H1 (cell line): ENCODE results near the gene ACTBL2. TPM values are rescaled to one million over a fixed set of nuclear protein-coding genes. Genes with fewer than 3 reads are reported as not detected.

Experiments used
- polyA plus RNA-seq, 7 experiments: library from polyadenylated mRNA; depleted of rRNA in 3 of 7; stranded (reverse) in 5 of 7; unstranded in 2 of 7; fragments of >200 nt in 5 of 7; fragments of 200-250 nt in 2 of 7; gene quantifications; 1 replicate in 5 of 7; 2 replicates in 1 of 7; 4 replicates in 1 of 7; pipeline versions ENCODE4 v1.2.1 to v1.2.3, GENCODE V29; 2011 to 2013; ENCODE audit warnings: missing spikeins in 2 of 7, mixed read lengths in 2 of 7
- total RNA-seq: library from RNA; stranded (reverse); fragmentation: NEBNext Ultra II Directional; extraction: Animal tissue kit (Norgen Biotek cat#: 25700); gene quantifications from 2 replicates; pipeline ENCODE4 v1.2.1, GENCODE V29; 2021
- TF ChIP-seq, protein P1 (sequence below): fragments of 300-600 bp; sonication (generic); IDR thresholded peaks from 2 replicates; pipeline ENCODE4 v1.7.1; 2012; ENCODE audit warnings: low read length, moderate library complexity, mild to moderate bottlenecking, inconsistent platforms; ENCODE audit not compliant: insufficient replicate concordance

ACTBL2 gene
- total and polyA plus RNA-seq, 2 of the 8 experiments (the other 6 are each of a cell fraction or from before 2014, with no cell fraction given) = not detected

DNA sequence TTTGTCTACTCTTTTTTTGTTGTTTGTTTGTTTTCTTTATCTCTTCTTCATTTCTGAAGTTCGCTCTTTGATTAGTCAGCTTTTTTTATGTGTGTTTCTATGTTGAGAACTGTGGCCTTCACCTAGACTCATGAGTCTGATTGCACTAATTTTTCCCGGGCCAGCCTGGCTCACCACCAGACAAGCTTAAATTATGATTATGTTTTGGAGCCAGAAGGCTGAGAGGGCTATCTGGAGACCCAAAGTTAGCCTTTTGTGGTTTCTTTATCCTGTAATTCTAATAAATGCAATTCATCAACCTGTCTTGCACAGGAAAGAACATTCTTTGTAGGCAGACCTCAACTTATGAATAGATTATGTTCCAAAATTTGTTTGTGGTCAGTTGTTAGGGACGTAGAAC is 20.8 kb upstream of the ACTBL2 start (continued):
- TF ChIP-seq, protein P1, sequence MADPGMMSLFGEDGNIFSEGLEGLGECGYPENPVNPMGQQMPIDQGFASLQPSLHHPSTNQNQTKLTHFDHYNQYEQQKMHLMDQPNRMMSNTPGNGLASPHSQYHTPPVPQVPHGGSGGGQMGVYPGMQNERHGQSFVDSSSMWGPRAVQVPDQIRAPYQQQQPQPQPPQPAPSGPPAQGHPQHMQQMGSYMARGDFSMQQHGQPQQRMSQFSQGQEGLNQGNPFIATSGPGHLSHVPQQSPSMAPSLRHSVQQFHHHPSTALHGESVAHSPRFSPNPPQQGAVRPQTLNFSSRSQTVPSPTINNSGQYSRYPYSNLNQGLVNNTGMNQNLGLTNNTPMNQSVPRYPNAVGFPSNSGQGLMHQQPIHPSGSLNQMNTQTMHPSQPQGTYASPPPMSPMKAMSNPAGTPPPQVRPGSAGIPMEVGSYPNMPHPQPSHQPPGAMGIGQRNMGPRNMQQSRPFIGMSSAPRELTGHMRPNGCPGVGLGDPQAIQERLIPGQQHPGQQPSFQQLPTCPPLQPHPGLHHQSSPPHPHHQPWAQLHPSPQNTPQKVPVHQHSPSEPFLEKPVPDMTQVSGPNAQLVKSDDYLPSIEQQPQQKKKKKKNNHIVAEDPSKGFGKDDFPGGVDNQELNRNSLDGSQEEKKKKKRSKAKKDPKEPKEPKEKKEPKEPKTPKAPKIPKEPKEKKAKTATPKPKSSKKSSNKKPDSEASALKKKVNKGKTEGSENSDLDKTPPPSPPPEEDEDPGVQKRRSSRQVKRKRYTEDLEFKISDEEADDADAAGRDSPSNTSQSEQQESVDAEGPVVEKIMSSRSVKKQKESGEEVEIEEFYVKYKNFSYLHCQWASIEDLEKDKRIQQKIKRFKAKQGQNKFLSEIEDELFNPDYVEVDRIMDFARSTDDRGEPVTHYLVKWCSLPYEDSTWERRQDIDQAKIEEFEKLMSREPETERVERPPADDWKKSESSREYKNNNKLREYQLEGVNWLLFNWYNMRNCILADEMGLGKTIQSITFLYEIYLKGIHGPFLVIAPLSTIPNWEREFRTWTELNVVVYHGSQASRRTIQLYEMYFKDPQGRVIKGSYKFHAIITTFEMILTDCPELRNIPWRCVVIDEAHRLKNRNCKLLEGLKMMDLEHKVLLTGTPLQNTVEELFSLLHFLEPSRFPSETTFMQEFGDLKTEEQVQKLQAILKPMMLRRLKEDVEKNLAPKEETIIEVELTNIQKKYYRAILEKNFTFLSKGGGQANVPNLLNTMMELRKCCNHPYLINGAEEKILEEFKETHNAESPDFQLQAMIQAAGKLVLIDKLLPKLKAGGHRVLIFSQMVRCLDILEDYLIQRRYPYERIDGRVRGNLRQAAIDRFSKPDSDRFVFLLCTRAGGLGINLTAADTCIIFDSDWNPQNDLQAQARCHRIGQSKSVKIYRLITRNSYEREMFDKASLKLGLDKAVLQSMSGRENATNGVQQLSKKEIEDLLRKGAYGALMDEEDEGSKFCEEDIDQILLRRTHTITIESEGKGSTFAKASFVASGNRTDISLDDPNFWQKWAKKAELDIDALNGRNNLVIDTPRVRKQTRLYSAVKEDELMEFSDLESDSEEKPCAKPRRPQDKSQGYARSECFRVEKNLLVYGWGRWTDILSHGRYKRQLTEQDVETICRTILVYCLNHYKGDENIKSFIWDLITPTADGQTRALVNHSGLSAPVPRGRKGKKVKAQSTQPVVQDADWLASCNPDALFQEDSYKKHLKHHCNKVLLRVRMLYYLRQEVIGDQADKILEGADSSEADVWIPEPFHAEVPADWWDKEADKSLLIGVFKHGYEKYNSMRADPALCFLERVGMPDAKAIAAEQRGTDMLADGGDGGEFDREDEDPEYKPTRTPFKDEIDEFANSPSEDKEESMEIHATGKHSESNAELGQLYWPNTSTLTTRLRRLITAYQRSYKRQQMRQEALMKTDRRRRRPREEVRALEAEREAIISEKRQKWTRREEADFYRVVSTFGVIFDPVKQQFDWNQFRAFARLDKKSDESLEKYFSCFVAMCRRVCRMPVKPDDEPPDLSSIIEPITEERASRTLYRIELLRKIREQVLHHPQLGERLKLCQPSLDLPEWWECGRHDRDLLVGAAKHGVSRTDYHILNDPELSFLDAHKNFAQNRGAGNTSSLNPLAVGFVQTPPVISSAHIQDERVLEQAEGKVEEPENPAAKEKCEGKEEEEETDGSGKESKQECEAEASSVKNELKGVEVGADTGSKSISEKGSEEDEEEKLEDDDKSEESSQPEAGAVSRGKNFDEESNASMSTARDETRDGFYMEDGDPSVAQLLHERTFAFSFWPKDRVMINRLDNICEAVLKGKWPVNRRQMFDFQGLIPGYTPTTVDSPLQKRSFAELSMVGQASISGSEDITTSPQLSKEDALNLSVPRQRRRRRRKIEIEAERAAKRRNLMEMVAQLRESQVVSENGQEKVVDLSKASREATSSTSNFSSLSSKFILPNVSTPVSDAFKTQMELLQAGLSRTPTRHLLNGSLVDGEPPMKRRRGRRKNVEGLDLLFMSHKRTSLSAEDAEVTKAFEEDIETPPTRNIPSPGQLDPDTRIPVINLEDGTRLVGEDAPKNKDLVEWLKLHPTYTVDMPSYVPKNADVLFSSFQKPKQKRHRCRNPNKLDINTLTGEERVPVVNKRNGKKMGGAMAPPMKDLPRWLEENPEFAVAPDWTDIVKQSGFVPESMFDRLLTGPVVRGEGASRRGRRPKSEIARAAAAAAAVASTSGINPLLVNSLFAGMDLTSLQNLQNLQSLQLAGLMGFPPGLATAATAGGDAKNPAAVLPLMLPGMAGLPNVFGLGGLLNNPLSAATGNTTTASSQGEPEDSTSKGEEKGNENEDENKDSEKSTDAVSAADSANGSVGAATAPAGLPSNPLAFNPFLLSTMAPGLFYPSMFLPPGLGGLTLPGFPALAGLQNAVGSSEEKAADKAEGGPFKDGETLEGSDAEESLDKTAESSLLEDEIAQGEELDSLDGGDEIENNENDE = no peak
- TF ChIP-seq, all 59 proteins: peak for 0
